NCI-H2196 treated with DMSO at 0.1 percent for 48 hours (cell line): ENCODE results near the gene IL18RAP.

Source experiments
- DNase-seq: peaks from one replicate; lab custom pipeline; 2025; ENCODE audit not compliant: unreplicated experiment; lab: John Stamatoyannopoulos, UW

Gene IL18RAP

DNA sequence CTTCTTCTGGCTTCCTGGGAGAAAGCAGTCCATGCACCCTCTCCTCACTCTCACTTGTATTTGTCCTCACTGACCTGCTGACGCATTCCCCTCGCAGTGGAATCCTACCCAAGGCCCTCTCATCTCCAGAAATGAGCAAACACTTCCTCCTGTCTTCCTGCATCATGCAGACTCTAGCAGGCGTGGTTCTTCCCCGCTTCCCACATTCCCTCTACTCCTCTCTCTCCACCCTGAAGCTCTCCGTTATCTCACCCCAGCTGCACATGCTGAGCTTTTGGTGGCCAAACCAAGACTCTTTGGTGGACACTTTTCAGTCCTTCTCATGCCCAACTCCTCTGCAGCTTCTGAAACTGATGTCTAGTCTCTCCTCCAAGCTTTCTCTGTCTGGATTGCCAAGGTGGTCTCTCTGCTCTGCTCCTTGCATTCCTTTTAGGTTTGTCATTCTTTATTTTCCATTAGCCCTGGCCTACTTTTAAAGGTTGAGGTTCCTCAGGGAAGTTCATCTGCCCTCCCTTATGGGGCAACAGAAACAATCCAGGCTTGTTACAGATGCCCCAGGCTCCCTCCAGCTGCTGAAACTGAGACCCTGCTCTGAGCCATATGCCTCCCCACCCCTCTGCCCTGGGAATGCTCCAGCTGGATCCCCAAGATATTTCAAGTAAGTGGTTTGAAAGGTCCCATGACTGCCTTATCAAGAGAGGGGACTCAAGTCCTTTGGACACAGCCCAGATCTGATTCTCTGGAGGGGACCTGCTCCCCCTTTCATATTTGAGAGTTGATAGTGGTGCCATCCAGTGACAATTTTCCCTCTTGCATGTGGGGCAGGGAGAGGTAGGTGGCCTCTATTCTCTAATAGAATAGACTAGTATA is 835 bp upstream of the IL18RAP start:
- no peak for DNase-seq

DNA sequence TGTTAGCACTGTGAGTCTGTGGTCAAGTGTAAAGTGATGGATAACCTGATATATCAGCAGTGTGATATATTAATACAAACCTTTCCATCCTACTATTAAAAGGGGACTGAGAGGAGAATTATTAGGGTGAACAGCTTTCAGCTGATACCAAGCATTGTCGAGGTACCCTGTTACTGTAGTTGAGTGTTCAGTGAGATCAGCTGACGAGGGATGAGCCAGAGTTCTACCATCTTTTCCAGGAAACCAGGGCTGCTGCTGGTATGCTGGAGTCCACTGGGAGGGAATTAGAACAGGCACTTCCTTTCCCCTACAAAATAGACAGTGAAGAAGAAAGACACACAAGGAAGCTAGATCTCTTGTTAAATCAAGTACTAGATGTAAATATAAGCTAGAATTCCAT is 408 bp downstream of the IL18RAP start:
- DNase-seq, result no peak

DNA sequence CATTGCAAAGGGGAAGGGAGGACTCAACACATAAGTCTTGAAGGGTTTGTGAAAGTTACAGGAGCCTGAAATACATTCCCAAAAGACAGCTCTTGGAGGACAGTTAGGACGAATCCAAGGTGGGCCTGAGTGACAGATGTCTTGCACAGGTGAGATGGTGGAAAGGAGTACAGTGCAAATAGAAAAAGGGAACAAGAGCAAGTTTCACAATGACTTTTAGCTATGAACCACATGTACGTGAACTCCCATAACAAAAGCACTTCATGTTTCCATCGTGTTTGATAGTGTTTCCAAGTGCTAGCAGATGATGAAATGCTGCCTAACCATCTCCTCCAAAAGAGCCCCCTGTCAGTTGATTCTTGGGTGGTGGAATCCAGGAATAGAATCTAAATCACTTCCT is 1.8 kb downstream of the IL18RAP start:
- DNase-seq, result no peak

- DNase-seq, result no peak
These were observed 2.6 kb downstream of the IL18RAP start for GRCh38 chr2:102425441-102426132.

DNA sequence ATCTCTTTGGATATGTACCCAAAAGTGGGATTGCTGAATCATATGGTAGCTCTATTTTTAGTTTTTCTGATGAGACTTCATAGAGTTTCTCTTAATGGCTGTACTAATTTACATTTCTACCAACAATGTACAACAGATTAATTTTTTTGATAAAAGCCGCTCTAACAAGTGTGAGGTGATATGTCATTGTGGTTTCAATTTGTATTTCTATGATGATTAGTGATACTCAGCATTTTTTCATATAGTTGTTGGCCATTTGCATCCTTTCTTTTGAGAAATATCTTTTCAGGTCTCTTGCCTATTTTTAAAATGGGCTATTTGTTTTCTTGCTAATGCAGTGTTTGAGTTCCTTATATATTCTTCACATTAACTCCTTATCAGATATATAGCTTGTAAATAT is 4.3 kb downstream of the IL18RAP start:
- DNase-seq, result no peak

- DNase-seq, result no peak
These were observed 5.6 kb downstream of the IL18RAP start for GRCh38 chr2:102428573-102428972.

GRCh38 chr2:102432386-102432785 is 9.4 kb downstream of the IL18RAP start:
- no peak for DNase-seq

DNA sequence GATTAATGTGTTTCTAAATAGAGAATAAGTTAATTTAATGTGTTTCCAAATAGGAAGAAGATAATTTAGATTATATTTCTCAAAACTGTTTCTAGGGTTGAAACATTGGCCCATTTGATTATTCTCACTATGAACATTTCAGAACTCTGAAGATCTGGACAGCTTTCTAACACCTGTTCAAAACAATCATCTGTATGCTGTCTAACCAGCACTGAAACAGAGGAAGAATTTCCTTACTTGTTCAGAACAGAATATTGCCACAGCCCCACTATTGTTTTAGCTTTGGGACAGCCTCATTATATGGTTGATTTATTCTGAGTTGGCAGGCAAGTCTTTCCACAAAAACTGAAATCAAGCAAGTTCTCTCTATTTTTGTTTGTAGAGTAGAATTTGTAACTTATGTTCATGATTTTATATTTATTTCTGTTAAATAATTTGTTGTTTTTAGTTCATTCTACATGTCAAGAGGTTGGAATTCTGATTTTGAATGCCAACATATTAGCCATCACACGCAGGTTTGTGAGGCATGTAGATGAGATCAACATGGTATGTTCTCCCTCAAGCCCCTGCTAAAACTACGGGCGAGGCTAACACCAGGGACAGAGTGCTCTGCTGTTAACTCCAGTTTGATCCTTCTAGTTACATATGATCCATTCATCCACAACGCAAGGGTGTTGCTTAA is 11.2 kb downstream of the IL18RAP start:
- DNase-seq, result no peak

- no peak for DNase-seq
These were observed 11.9 kb downstream of the IL18RAP start for GRCh38 chr2:102434655-102435381.

DNA sequence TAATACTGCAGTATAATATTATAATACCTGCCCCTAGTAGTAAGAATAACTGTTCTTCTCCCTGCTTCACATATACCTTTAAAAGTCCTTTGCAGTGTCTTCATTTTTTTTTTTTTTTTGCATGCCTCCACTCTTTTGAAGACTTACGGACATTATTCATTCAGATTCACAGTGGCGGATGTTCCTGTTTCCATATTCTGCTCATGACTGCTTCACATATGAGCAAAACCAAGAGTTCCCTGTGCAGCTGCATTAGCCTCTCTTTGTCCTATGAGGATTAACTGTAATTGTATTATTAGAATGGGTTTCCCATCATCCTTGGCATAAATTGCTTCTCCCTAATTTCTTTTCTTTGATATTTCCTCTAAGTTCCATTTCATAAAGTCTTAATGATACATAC is 12.8 kb downstream of the IL18RAP start:
- DNase-seq, result no peak

GRCh38 chr2:102436323-102436722 is 13.4 kb downstream of the IL18RAP start:
- no peak for DNase-seq

- DNase-seq, result no peak
These were observed 14.2 kb downstream of the IL18RAP start for GRCh38 chr2:102437122-102437521.

DNA sequence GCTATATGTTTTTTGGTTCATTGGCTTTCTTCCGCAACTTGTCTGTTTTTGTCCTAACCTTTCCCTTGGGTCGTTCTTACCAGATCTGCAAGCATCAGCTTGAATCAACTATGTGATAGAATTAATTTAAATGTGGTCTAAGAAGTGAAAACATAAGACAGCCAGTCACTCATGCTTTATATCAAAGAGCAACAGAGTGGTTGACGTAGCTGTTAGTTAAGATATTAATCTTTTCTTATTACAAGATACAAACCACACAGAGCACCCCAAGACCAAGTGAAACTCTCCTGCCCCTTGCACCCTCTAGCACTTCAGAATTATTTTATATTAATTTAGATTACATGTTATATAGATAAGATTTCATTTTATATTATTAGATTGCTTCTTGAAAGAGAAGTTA is 15.2 kb downstream of the IL18RAP start:
- DNase-seq, result no peak

- DNase-seq, result no peak
These were observed 15.6 kb downstream of the IL18RAP start for GRCh38 chr2:102438578-102438977.

DNA sequence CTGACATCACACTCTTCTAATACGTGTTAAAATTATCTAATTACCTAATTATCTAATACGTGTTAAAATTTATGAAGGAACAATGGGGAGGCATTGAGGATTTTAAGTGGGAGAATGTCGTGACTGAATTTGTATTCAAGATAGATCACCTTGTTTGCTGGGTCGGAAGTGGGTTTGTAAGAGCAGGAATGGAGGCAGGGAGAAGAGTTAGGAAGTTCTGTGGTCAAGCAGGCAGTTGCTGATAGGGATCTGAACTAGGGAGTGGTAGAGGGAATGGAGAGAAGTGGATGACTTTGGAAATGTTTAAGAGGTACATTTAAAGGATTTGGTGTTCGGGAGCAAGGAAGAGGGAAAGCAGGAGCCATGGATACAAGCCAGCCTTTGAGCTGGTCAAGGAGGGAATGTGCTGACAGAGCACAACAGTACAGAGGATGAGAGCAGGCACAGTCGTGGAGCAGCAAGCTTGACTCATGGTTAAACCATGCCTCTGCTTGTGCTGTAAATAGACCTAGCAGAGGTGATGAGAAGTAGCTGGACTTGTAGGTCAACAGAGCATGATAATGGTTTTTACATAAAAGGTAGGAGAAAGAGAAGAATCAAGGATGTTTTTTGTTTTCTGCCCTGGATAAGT is 16.2 kb downstream of the IL18RAP start:
- no peak for DNase-seq

DNA sequence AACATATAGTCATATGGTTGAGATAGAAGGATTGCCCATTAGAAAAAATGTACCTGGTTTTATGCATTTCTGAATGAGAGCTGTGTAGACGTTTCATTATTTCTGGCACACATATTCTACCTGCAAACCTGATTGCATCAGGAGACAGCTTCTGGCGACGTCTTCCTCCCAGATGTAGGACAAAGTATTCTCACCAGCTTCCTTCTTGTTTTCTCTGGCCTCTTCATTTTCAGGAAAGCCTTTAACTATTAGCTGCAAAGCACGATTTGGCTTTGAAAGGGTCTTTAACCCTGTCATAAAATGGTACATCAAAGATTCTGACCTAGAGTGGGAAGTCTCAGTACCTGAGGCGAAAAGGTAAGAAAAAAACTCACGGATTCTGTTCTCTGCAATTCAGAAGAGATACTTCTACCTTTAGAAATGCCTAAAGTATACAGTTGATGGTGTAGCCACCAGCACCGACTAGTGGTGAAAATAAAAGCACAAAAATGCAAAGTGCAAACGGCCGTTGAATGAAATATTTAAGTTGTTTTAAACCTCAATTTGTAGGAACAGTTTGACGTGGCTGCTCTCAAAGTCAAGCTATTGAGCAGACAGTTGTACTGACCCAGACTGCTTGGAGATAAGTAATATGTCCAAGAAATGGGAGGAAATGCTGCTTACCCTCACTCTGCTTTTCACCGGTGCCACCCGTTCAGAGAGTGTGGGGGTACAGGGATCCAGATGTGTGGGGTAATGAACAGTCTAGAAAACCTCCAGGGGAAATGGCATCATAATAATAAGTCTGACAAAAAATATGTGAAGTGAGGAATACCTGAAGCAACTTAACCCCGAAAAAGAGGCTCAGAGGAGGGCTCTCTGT is 20.2 kb downstream of the IL18RAP start:
- no peak for DNase-seq

- no peak for DNase-seq
These were observed 21.3 kb downstream of the IL18RAP start for GRCh38 chr2:102444233-102444632.

DNA sequence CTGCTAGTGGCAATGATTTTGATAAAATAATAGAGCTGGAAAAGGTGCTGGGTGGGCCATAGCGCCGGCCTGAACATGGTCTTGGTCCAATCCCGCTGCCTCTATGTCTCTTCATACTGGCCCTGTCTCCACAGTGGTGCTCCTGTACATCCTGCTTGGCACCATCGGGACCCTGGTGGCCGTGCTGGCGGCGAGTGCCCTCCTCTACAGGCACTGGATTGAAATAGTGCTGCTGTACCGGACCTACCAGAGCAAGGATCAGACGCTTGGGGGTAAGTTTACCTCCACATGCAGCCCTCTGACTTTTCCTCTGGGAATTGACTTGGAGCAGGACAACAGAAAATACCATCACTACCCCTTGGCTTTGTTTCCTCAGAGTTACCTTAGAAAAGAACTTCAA is 24.0 kb downstream of the IL18RAP start:
- no peak for DNase-seq

DNA sequence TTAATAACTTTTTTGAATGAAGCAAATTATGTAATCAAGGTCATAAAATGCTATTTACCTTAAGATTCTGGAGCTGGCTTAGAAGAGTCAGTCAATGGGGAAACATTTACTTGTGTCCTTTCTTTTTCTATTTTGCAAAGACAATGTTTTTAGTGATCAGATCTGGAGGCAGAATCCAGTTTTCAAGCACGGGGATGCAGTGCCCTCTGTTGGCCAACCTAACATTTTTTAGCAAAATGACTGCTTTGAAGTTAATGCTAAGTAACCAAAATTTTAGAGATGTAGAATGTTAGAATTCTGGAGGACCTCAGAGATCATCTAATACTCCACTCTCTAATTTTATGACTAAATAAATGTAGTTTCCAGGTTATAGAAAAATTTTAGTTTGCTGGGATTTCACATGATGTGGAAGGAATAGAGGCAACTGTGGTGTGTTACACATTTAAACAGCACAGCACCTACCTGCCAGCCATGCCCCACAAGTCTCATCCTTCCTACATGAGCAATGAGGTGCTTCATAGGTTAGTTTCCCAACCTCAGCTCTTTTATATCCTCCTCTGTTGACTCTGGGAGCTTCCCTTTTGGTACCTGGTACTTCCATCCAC is 26.5 kb downstream of the IL18RAP start:
- no peak for DNase-seq
